ENCODE data around the gene EML1. TPM values are rescaled to one million over a fixed set of nuclear protein-coding genes. Genes with fewer than 3 reads are reported as not detected.

EML1 gene
- total and polyA plus RNA-seq, 2 experiments from 2014 or later, result 22.9 to 31.9 TPM

- no peak overlapping the region for H3K4me2 ChIP-seq
- H3K79me2 ChIP-seq, result no peaks in the 10 kb centered on the region
- no peaks in the 10 kb centered on the region for H4K20me1 ChIP-seq (ENCODE audit: insufficient read depth, poor library complexity, severe bottlenecking)
- TF ChIP-seq EZH2phosphoT487 (IDR thresholded peaks at IDR 0.05; ENCODE audit: low read depth, severe bottlenecking, unreplicated experiment) (no peak), CTCF (IDR thresholded peaks at IDR 0.05; ENCODE audit: poor library complexity) (no peak)
- H3K4me1 ChIP-seq (ENCODE audit: insufficient read depth), result peaks cover 16% of the 10 kb centered on the region
- no peaks in the 10 kb centered on the region for H3K27me3 ChIP-seq
- no peaks in the 10 kb centered on the region for H3K9me2 ChIP-seq (replicated peaks; ENCODE audit: insufficient read depth)
- H3K4me3 ChIP-seq, result no peak overlapping the region
- H3K9me3 ChIP-seq (ENCODE audit: low read depth), result no peaks in the 10 kb centered on the region
- H2AFZ ChIP-seq, result no peak overlapping the region
- H3K36me3 ChIP-seq (replicated peaks; ENCODE audit: insufficient read depth, low read depth), result no peaks in the 10 kb centered on the region
- DNase-seq (ENCODE audit: low spot score), result no peak
- WGBS (ENCODE audit: low lambda C conversion rate, missing lambda C conversion rate), result 86% methylated on average over 9 of the region's 9 CpGs
- H3K27ac ChIP-seq, result no peak overlapping the region
Measured at GRCh38 chr14:99748529-99748928, 44.7 kb upstream of the EML1 start.

GRCh38 chr14:99749142-99749541 is 44.1 kb upstream of the EML1 start:
- Histone ChIP-seq H3K27me3 (no peaks in the 10 kb centered on the region), H3K27ac (no peak overlapping the region), H3K36me3 (replicated peaks; ENCODE audit: insufficient read depth, low read depth) (no peaks in the 10 kb centered on the region), H3K9me2 (replicated peaks; ENCODE audit: insufficient read depth) (no peaks in the 10 kb centered on the region), H3K4me2 (no peak overlapping the region), H3K4me3 (no peak overlapping the region), H3K79me2 (no peaks in the 10 kb centered on the region), H2AFZ (no peak overlapping the region), H3K4me1 (ENCODE audit: insufficient read depth) (peaks cover 16% of the 10 kb centered on the region), H4K20me1 (ENCODE audit: insufficient read depth, poor library complexity, severe bottlenecking) (no peaks in the 10 kb centered on the region), H3K9me3 (ENCODE audit: low read depth) (no peaks in the 10 kb centered on the region)
- TF ChIP-seq CTCF (IDR thresholded peaks at IDR 0.05; ENCODE audit: poor library complexity) (no peak), EZH2 (IDR thresholded peaks at IDR 0.05; ENCODE audit: borderline replicate concordance) (no peak), EZH2phosphoT487 (IDR thresholded peaks at IDR 0.05; ENCODE audit: low read depth, severe bottlenecking, unreplicated experiment) (no peak)
- 72% methylated on average over 13 of the region's 13 CpGs for WGBS (ENCODE audit: low lambda C conversion rate, missing lambda C conversion rate)
- DNase-seq (ENCODE audit: low spot score), result no peak

GRCh38 chr14:99749763-99750715 is 43.2 kb upstream of the EML1 start:
- Histone ChIP-seq H3K4me3 (no peak overlapping the region), H3K9me3 (ENCODE audit: low read depth) (no peaks in the 10 kb centered on the region), H3K27ac (no peak overlapping the region), H4K20me1 (ENCODE audit: insufficient read depth, poor library complexity, severe bottlenecking) (no peaks in the 10 kb centered on the region), H3K9me2 (replicated peaks; ENCODE audit: insufficient read depth) (no peaks in the 10 kb centered on the region), H3K27me3 (no peaks in the 10 kb centered on the region), H3K4me1 (ENCODE audit: insufficient read depth) (peaks cover 16% of the 10 kb centered on the region), H3K79me2 (no peaks in the 10 kb centered on the region), H2AFZ (no peak overlapping the region), H3K36me3 (replicated peaks; ENCODE audit: insufficient read depth, low read depth) (no peaks in the 10 kb centered on the region), H3K4me2 (no peak overlapping the region)
- DNase-seq (ENCODE audit: low spot score), result no peak
- TF ChIP-seq CTCF (IDR thresholded peaks at IDR 0.05; ENCODE audit: poor library complexity) (no peak), EZH2phosphoT487 (IDR thresholded peaks at IDR 0.05; ENCODE audit: low read depth, severe bottlenecking, unreplicated experiment) (no peak), EZH2 (IDR thresholded peaks at IDR 0.05; ENCODE audit: borderline replicate concordance) (no peak)
- 75% methylated on average over 23 of the region's 23 CpGs for WGBS (ENCODE audit: low lambda C conversion rate, missing lambda C conversion rate)

Measured in hepatocyte (in vitro differentiated cells).